HTR-8/SVneo (cell line): ENCODE measurements around the gene SSUH2.
"Not testable (repeated sequence)": the region's sequence is repeated elsewhere in the genome, so short reads cannot be mapped to it uniquely, and the experiment has no call there.

Experiments used
- DNase-seq: peaks from one replicate; pipeline ENCODE4 v3.0.0; 2011; ENCODE audit warnings: low spot score, mixed read lengths; ENCODE audit not compliant: insufficient read length
- FAIRE-seq: peaks from 2 replicates; lab custom pipeline; 2011; peaks lifted over from hg19 to GRCh38; lab: Jason Lieb, UNC

Gene SSUH2, protein sequence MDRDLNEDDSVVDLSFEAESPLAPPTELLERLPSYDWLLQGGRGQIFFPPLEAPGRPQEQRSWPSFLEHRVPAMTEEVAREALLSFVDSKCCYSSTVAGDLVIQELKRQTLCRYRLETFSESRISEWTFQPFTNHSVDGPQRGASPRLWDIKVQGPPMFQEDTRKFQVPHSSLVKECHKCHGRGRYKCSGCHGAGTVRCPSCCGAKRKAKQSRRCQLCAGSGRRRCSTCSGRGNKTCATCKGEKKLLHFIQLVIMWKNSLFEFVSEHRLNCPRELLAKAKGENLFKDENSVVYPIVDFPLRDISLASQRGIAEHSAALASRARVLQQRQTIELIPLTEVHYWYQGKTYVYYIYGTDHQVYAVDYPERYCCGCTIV

GRCh38 chr3:8644748-8645390 lies at the start of gene SSUH2:
TSS of gene SSUH2 (minus strand) at chr3:8644798. CDS start at chr3:8644758, 40 bp downstream.
- FAIRE-seq (no peak), DNase-seq (no peak)

- not testable (repeated sequence) for DNase-seq, FAIRE-seq
Observed at GRCh38 chr3:8691295-8691694, 46.7 kb upstream of the SSUH2 start.

- not testable (repeated sequence) for FAIRE-seq, DNase-seq
Observed at GRCh38 chr3:8684992-8685391, 40.4 kb upstream of the SSUH2 start.

- FAIRE-seq, DNase-seq: not testable (repeated sequence)
Observed at GRCh38 chr3:8682850-8683574, 38.4 kb upstream of the SSUH2 start.

GRCh38 chr3:8681881-8682538 lies 37.4 kb upstream of the SSUH2 start:
- not testable (repeated sequence) for DNase-seq, FAIRE-seq

- FAIRE-seq = no peak
- DNase-seq = no peak
Observed at GRCh38 chr3:8681349-8681748, 36.8 kb upstream of the SSUH2 start.

GRCh38 chr3:8679817-8680553 lies 35.4 kb upstream of the SSUH2 start:
- DNase-seq (peak; percentile 38), FAIRE-seq (peak; percentile 67)

DNA sequence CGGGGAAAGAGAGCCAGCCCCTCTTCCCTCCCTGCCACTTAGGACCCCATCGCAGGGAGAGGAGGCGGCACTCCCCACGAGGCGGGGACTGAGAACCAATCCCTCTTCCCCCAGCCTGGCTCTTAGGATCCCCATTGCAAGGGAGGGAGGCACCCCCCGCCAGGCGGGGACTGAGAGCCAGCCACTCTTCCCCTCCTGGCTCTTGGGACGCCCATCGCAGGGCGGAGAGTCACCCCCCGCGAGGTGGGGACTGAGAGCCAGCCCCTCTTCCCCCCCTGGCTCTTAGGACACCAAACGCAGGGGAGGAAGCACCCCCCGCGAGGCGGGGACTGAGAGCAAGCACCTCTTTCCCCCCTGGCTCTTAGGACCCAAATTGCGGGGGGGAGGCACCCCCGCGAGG lies 34.2 kb upstream of the SSUH2 start:
- no peak for FAIRE-seq
- DNase-seq = no peak

GRCh38 chr3:8677258-8677657 lies 32.7 kb upstream of the SSUH2 start:
- FAIRE-seq, DNase-seq: not testable (repeated sequence)

- not testable (repeated sequence) for FAIRE-seq, DNase-seq
Observed at GRCh38 chr3:8675591-8675990, 31.0 kb upstream of the SSUH2 start.

GRCh38 chr3:8673083-8673737 lies 28.6 kb upstream of the SSUH2 start:
- DNase-seq (no peak), FAIRE-seq (no peak)

DNA sequence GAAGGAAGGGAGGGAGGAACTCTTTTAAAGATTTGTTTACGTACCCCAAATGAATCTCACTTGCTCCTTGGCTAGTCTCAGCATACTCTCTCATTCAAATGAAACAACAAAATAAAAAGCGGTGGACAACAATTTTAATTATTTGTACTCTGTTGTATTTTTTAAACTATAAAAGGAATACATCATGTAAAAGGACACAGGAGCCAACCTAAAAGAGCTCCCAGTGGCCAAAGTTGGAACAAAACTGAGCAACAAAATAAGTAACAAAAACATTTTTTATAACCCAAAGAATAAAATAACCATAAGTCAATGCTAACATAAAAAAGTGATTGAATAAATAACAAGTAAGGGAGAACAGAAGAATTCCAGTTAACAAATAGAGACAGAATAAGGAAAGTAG lies 24.4 kb upstream of the SSUH2 start:
- FAIRE-seq (no peak), DNase-seq (no peak)

- no peak for DNase-seq
- FAIRE-seq = no peak
Observed at GRCh38 chr3:8668216-8668615, 23.6 kb upstream of the SSUH2 start.

DNA sequence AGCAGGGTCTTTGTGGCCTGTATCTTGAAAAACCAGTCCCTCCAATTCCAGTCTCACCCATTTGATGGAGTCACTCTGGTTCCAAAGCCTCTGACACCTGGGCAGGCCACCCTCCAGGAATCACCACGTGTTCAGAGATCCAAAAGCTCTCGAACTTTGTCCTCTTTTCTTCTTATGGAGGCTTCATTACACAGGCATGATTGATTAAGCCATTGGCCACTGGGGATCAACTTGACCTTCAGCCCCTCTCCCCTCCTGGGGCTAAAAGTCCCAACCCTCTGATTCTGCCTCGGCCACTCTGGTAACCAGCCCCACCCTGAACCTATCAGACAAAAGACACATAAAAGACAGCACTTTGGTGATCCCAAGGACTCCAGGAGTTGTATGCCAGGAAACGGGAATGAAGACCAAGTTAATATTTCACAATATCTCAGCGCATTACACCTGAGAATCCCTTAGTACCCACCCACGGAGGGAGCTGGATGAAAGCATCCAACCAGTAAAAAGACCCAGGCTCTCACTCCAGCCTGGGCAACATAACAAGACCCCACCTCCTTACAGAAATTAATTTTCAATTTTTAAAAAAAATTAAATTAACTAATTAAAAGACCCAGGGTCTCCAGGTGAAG lies 23.0 kb upstream of the SSUH2 start:
- no peak for FAIRE-seq
- DNase-seq = no peak

DNA sequence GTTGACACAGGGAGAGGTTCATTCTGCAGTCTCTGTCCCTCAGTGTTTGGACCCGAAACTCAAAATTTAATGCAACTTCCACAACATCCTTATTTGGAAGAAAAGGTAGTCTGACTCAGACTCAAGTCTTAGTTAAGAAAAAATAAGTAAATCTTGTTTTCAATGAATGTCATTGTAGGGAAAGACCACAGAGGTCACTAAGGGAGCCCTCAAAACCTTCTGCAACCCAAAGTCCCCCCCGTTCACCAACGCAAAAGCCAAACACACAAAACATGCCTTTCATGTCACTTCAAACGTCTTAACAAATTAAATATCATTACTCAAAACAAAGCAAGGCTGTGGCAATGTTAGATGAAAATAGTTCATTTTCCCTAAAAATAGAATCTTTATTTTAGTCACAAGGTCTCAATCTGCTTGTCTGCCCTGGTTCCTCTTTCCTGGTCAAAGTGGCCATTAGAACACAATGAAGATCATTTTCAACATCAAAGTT lies 20.9 kb upstream of the SSUH2 start:
- FAIRE-seq (no peak), DNase-seq (no peak)

DNA sequence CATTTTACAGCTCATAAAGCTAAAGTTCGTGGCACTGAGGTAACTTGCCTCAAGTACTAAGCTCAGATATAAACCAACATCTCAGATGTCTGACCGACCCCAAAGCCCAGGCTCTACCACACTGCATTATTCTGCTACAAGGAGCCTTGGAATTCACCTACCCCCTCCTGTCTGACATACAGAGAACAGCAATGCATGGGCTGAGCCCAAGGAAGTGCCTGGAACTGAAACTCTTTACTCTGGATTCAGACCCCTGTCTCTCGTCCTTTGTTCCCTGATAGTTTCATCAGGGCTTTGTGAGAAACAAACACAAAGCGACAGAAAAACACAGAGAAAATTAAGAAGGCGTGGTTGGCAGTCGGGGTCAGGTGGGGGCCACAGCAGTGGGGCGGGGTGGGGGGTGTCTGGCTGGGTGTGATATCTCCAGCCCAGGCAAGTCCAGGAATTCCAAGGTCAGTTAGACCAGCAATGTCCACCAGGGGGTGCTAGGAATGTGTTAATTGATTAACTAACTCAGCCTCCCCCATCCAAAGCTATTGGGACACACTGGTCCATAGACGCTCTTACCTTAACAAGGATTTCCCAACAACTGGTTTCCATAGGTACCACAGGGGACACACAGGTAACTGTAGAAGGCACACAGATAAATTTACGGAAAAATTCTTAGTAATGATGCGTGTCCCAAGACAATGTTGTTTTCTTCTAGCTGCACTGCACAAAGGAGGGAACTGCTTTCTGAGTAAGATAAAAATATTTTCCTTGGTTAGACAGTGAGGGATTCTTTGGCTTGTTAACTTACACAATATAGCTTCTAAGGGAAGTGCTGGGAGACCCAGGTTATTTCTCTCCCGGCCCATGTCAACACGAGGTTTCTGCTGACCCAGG lies 18.8 kb upstream of the SSUH2 start:
- DNase-seq (peak; percentile 78), FAIRE-seq (peak; percentile 16)

DNA sequence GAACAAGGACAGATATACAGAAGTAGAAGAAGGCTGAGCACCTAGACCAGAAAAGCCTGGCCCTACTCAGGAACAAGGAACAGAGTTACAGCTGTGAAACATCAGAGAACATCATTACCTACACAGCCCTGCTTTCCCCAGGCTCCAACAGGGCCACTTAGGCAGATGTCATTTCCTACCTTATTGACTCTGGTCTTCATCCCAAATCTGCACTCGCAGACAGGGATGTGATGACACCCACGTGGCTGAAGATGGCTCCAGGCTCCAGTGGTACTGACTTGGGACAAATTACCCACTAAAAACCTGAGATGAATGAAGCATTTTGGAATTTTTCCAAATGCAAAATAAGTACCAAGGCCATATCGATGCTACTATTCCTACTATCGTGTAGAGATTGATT lies 18.0 kb upstream of the SSUH2 start:
- FAIRE-seq (no peak), DNase-seq (no peak)
